Raji (cell line): ENCODE data around the gene NAB2.

Experiments used
- POLR2A ChIP-seq: IDR thresholded peaks from 2 replicates; pipeline ENCODE4 v1.6.1; 2011; ENCODE audit warnings: low read depth, low read length, control low read depth; ENCODE audit not compliant: insufficient read depth

NAB2 gene

GRCh38 chr12:57088354-57089270 lies at the start of gene NAB2:
Gene NAB2 (plus strand): TSS chr12:57089114. CDS start chr12:57089272, 158 bp downstream.
- TF ChIP-seq POLR2A, result peak; percentile 75

- no peak for TF ChIP-seq POLR2A
These were observed 48.7 kb upstream of the NAB2 start for GRCh38 chr12:57040211-57040610.

- TF ChIP-seq POLR2A, result no peak
These were observed 48.2 kb upstream of the NAB2 start for GRCh38 chr12:57040750-57041149.

- TF ChIP-seq POLR2A, result no peak
These were observed 46.2 kb upstream of the NAB2 start for GRCh38 chr12:57042695-57043094.

- no peak for TF ChIP-seq POLR2A
These were observed 44.4 kb upstream of the NAB2 start for GRCh38 chr12:57044468-57044867.

- TF ChIP-seq POLR2A, result no peak
These were observed 44.0 kb upstream of the NAB2 start for GRCh38 chr12:57044889-57045288.

GRCh38 chr12:57046086-57046791 lies 42.7 kb upstream of the NAB2 start:
- no peak for TF ChIP-seq POLR2A

- no peak for TF ChIP-seq POLR2A
These were observed 41.7 kb upstream of the NAB2 start for GRCh38 chr12:57046947-57047890.

GRCh38 chr12:57047981-57048380 lies 40.9 kb upstream of the NAB2 start:
- no peak for TF ChIP-seq POLR2A

- no peak for TF ChIP-seq POLR2A
These were observed 40.3 kb upstream of the NAB2 start for GRCh38 chr12:57048423-57049118.

- TF ChIP-seq POLR2A, result no peak
These were observed 39.8 kb upstream of the NAB2 start for GRCh38 chr12:57049119-57049446.

- no peak for TF ChIP-seq POLR2A
These were observed 39.0 kb upstream of the NAB2 start, which contains the start of gene MYO1A for GRCh38 chr12:57049890-57050289. Gene MYO1A (minus strand): TSS chr12:57050129. CDS start chr12:57048323, 1,806 bp downstream.

GRCh38 chr12:57051011-57051410 lies 37.9 kb upstream of the NAB2 start:
- no peak for TF ChIP-seq POLR2A

GRCh38 chr12:57055824-57056223 lies 33.1 kb upstream of the NAB2 start:
- TF ChIP-seq POLR2A, result no peak

GRCh38 chr12:57057067-57057751 lies 31.7 kb upstream of the NAB2 start:
- no peak for TF ChIP-seq POLR2A
